Progenitor cell of endocrine pancreas (in vitro differentiated cells): ENCODE measurements around the gene CAPN13. TPM values are rescaled to one million over a fixed set of nuclear protein-coding genes. Genes with fewer than 3 reads are reported as not detected.

Source experiments
- DNase-seq: peaks from one replicate; pipeline ENCODE4 v3.0.0; 2021; ENCODE audit warnings: low spot score; ENCODE audit not compliant: unreplicated experiment
- H3K27ac Mint-ChIP-seq: 2 replicates; pipeline ENCODE4 v1.8.0; 2021; ENCODE audit warnings: mild to moderate bottlenecking, moderate library complexity, mixed read lengths
- H3K27me3 Mint-ChIP-seq: 2 replicates; pipeline ENCODE4 v1.8.0; 2021; ENCODE audit warnings: mixed read lengths
- H3K36me3 Mint-ChIP-seq: 2 replicates; pipeline ENCODE4 v1.8.0; 2022; ENCODE audit warnings: mixed read lengths; ENCODE audit not compliant: insufficient read depth
- H3K4me1 Mint-ChIP-seq: 2 replicates; pipeline ENCODE4 v1.8.0; 2021; ENCODE audit warnings: low read depth, mixed read lengths
- H3K4me3 Mint-ChIP-seq: 2 replicates; pipeline ENCODE4 v1.8.0; 2021; ENCODE audit warnings: low read depth, mild to moderate bottlenecking, moderate library complexity, mixed read lengths
- H3K9me3 Mint-ChIP-seq: 2 replicates; pipeline ENCODE4 v1.8.0; 2021; ENCODE audit warnings: low read depth, mixed read lengths
- CTCF ChIP-seq: fragments of 200-600 bp; sonication (generic); IDR thresholded peaks from one replicate; pipeline ENCODE4 v1.5.0; 2021; ENCODE audit warnings: antibody characterized with exemption, mild to moderate bottlenecking; ENCODE audit not compliant: unreplicated experiment
- total RNA-seq: library from RNA; stranded (reverse); gene quantifications from 2 replicates; pipeline ENCODE4 v1.2.1, GENCODE V29; 2021

CAPN13 gene
- total RNA-seq, 1 donor from 2014 or later, result 19.0 TPM

- Mint-ChIP-seq H3K4me3 (no peak overlapping the region), H3K36me3 (peaks cover 8% of the 10 kb centered on the region), H3K4me1 (peaks cover 1% of the 10 kb centered on the region), H3K27me3 (no peaks in the 10 kb centered on the region), H3K9me3 (no peaks in the 10 kb centered on the region), H3K27ac (no peak overlapping the region)
- no peak for DNase-seq
- TF ChIP-seq CTCF, result no peak
Measured at GRCh38 chr2:30781451-30781850, 25.8 kb downstream of the CAPN13 start.

DNA sequence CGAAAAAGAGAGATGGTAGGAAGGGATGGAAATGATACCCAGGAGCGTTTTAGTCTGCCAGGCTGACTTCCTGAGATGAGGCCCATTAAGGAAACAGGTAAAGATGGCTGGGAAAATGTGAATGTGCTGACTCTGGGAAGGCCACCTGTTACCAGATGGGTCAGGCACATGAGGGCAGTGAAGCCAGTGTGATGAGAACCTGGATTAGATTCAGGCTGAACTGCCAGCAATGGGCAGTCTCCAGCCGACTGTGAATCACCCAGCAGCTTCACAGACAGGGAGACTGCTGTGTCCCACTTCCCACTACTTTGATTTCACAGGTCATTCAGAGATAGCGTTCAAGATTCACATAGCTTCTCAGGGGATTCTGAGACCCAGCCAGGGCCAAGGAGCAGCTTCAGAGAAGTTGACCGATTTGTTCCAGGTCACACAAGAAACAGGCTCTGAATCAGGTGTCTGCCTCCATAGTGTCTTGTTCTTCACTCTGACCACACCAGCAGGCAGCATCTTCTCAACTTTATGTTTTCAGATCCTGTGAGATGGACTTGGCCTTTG is 26.4 kb downstream of the CAPN13 start:
- no peak for DNase-seq
- no peak for TF ChIP-seq CTCF
- peaks cover 7% of the 10 kb centered on the region for H3K36me3 Mint-ChIP-seq
- no peaks in the 10 kb centered on the region for H3K27me3 Mint-ChIP-seq
- no peaks in the 10 kb centered on the region for H3K9me3 Mint-ChIP-seq
- H3K4me3 Mint-ChIP-seq, result no peak overlapping the region
- peaks cover 1% of the 10 kb centered on the region for H3K4me1 Mint-ChIP-seq
- no peak overlapping the region for H3K27ac Mint-ChIP-seq

DNA sequence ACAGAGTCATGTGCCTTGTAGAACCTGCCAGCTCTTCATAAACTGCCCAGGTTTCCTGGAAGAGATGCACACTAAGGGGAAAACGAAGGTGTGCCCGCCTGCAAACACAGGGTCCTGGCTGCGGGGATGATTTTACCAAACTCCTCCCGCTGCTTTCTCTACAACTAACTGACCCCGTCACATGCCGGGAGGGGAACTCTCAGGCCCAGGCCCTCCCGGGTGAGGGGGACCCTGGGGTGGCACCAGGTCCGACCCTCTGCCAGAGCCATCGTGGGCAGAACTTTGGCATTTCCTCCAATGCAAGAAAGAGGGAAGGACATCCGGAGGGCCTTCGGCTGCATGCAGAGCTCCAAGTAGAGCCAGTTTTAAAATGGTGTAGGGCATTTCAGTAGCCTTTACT is 28.6 kb downstream of the CAPN13 start:
- peaks cover 3% of the 10 kb centered on the region for H3K36me3 Mint-ChIP-seq
- H3K4me1 Mint-ChIP-seq, result peaks cover 1% of the 10 kb centered on the region

GRCh38 chr2:30777661-30778505 is 29.4 kb downstream of the CAPN13 start:
- Mint-ChIP-seq H3K27me3 (no peaks in the 10 kb centered on the region), H3K36me3 (no peaks in the 10 kb centered on the region), H3K9me3 (no peaks in the 10 kb centered on the region), H3K4me1 (peaks cover 1% of the 10 kb centered on the region), H3K4me3 (no peak overlapping the region), H3K27ac (no peak overlapping the region)
- no peak for TF ChIP-seq CTCF
- no peak for DNase-seq

More for the DNA sequence above, 28.6 kb downstream of the CAPN13 start:
- Mint-ChIP-seq H3K27me3 (no peaks in the 10 kb centered on the region), H3K9me3 (no peaks in the 10 kb centered on the region), H3K4me3 (no peak overlapping the region), H3K27ac (no peak overlapping the region)
- DNase-seq, result no peak
- TF ChIP-seq CTCF, result no peak

GRCh38 chr2:30776831-30777635 is 30.2 kb downstream of the CAPN13 start:
- H3K4me1 Mint-ChIP-seq, result peaks cover 1% of the 10 kb centered on the region
- H3K27ac Mint-ChIP-seq, result no peak overlapping the region
- H3K9me3 Mint-ChIP-seq, result no peaks in the 10 kb centered on the region
- no peak overlapping the region for H3K4me3 Mint-ChIP-seq
- H3K27me3 Mint-ChIP-seq, result no peaks in the 10 kb centered on the region
- TF ChIP-seq CTCF, result no peak
- H3K36me3 Mint-ChIP-seq, result no peaks in the 10 kb centered on the region
- no peak for DNase-seq
